GM12878 (cell line): ENCODE measurements around the gene TRPC4. TPM values are rescaled to one million over a fixed set of nuclear protein-coding genes. Genes with fewer than 3 reads are reported as not detected.

Experiments used
- ATAC-seq: fragments of 200-7000 bp; cut with Tn5 transposase; 3 replicates; pipeline ENCODE4 v1.9.1; 2020; ENCODE audit warnings: mild to moderate bottlenecking, moderate library complexity
- BruUV-seq: library from RNA; stranded (reverse); fragments of 400-500 nt; replicated peaks from 2 replicates; lab custom pipeline; 2021; lab: Mats Ljungman, UMichigan
- CTCF ChIA-PET: fragments of 300-600 bp; sonication (Branson Sonifier 250); formaldehyde crosslinking; extraction: SDS; loops from one replicate; lab custom pipeline; 2021; ENCODE audit warnings: inconsistent platforms; lab: Yijun Ruan, JAX
- POLR2A ChIA-PET: fragments of 350-600 bp; formaldehyde crosslinking; extraction: SDS; loops from one replicate; lab custom pipeline; 2021; ENCODE audit warnings: inconsistent platforms; lab: Charles Lee
- RAD21 ChIA-PET: fragments of 300-600 bp; sonication (Branson Sonifier 250); formaldehyde crosslinking; loops from one replicate; lab custom pipeline; 2023; ENCODE audit warnings: antibody characterized with exemption; ENCODE audit not compliant: unreplicated experiment; lab: Charles Lee
- SMC1A ChIA-PET: fragments of 300-600 bp; sonication (Branson Sonifier 250); formaldehyde crosslinking; loops from one replicate; lab custom pipeline; 2023; ENCODE audit not compliant: unreplicated experiment, uncharacterized antibody; lab: Charles Lee
- DNase-seq: peaks from one replicate; pipeline ENCODE4 v3.0.0-alpha.2; 2011; ENCODE audit warnings: low read depth, low spot score
- FAIRE-seq: peaks from 3 replicates; lab custom pipeline; 2011; peaks lifted over from hg19 to GRCh38; lab: Jason Lieb, UNC
- H2AFZ ChIP-seq: 2 replicates; pipeline ENCODE4 v1.6.0; 2011; ENCODE audit warnings: low read depth, low read length, control low read depth; ENCODE audit not compliant: control insufficient read depth
- H3K27ac ChIP-seq: 2 replicates; pipeline ENCODE4 v1.5.1; 2011; ENCODE audit warnings: control low read depth; ENCODE audit not compliant: control insufficient read depth, insufficient read depth
- H3K27me3 ChIP-seq, 2 experiments: replicated peaks in 1 of 2; 2 replicates each; pipeline versions ENCODE4 v1.6.0 to v1.6.1; 2011; ENCODE audit warnings: low read length in 1 of 2; ENCODE audit not compliant: control insufficient read depth in 2 of 2, insufficient read depth in 2 of 2
- H3K36me3 ChIP-seq, 2 experiments: 2 replicates each; pipeline ENCODE4 v1.5.1; 2011; ENCODE audit warnings: low read length in 1 of 2; ENCODE audit not compliant: control insufficient read depth in 2 of 2, insufficient read depth in 2 of 2
- H3K4me1 ChIP-seq: 2 replicates; pipeline ENCODE4 v1.6.1; 2011; ENCODE audit warnings: mild to moderate bottlenecking, low read length, moderate library complexity, mixed read lengths; ENCODE audit not compliant: control insufficient read depth, insufficient read depth
- H3K4me2 ChIP-seq: 2 replicates; pipeline ENCODE4 v1.6.0; 2011; ENCODE audit warnings: control low read depth; ENCODE audit not compliant: control insufficient read depth, insufficient read depth
- H3K4me3 ChIP-seq: fragments of 200-600 bp; sonication (generic); 2 replicates; pipeline ENCODE4 v1.5.1; 2016
- H3K79me2 ChIP-seq: 2 replicates; pipeline ENCODE4 v1.6.0; 2011; ENCODE audit warnings: low read length; ENCODE audit not compliant: control insufficient read depth, insufficient read depth
- H3K9ac ChIP-seq: 2 replicates; pipeline ENCODE4 v1.8.0; 2011; ENCODE audit warnings: low read length, control low read depth, mixed read lengths; ENCODE audit not compliant: control insufficient read depth, insufficient read depth
- H3K9me3 ChIP-seq: replicated peaks from 3 replicates; pipeline ENCODE4 v1.5.1; 2011; ENCODE audit warnings: mild to moderate bottlenecking, low read length; ENCODE audit not compliant: control insufficient read depth, insufficient read depth
- H4K20me1 ChIP-seq: 2 replicates; pipeline ENCODE4 v1.6.0; 2011; ENCODE audit not compliant: control insufficient read depth, insufficient read depth
- BACH1 ChIP-seq: fragments of 450-650 bp; IDR thresholded peaks from 2 replicates; pipeline ENCODE4 v1.6.1; 2017; ENCODE audit warnings: mild to moderate bottlenecking, borderline replicate concordance
- CBX3 ChIP-seq: fragments of 200-600 bp; sonication (generic); IDR thresholded peaks from 2 replicates; pipeline ENCODE4 v1.6.1; 2016; ENCODE audit warnings: low read depth, borderline replicate concordance
- CREM ChIP-seq: IDR thresholded peaks from 2 replicates; pipeline ENCODE4 v1.6.1; 2014; ENCODE audit warnings: antibody characterized with exemption, low read depth
- EED ChIP-seq: sonication (generic); IDR thresholded peaks from 2 replicates; pipeline ENCODE4 v1.6.1; 2016; ENCODE audit warnings: antibody characterized with exemption, low read depth
- HDAC6 ChIP-seq: fragments of 200-600 bp; sonication (generic); IDR thresholded peaks from one replicate; pipeline ENCODE4 v1.8.0; 2017; ENCODE audit warnings: antibody characterized with exemption; ENCODE audit not compliant: unreplicated experiment
- KAT2A ChIP-seq: conservative IDR thresholded peaks from 2 replicates; pipeline ENCODE4 v1.6.1; 2011; ENCODE audit warnings: low read depth, low read length; ENCODE audit not compliant: control insufficient read depth
- MYC ChIP-seq: IDR thresholded peaks from 2 replicates; pipeline ENCODE4 v1.6.1; 2011; ENCODE audit warnings: mild to moderate bottlenecking, low read length, moderate library complexity, inconsistent platforms; ENCODE audit not compliant: insufficient read depth, insufficient replicate concordance, insufficient read length, severe bottlenecking
- NR2C2 ChIP-seq: IDR thresholded peaks from 2 replicates; pipeline ENCODE4 v1.6.1; 2011; ENCODE audit warnings: borderline replicate concordance, low read depth; ENCODE audit not compliant: control insufficient read depth, insufficient read length
- PAX5 ChIP-seq: IDR thresholded peaks from 2 replicates; pipeline ENCODE4 v1.6.1; 2011; ENCODE audit warnings: low read depth, low read length, borderline replicate concordance
- PRDM15 ChIP-seq: fragments of 450-650 bp; formaldehyde crosslinking; IDR thresholded peaks from 2 replicates; pipeline ENCODE4 v1.4.0; 2020; ENCODE audit warnings: mild to moderate bottlenecking, moderate library complexity
- SPI1 ChIP-seq: IDR thresholded peaks from 2 replicates; pipeline ENCODE4 v1.6.1; 2011; ENCODE audit warnings: low read depth, mild to moderate bottlenecking, low read length, moderate library complexity, borderline replicate concordance; ENCODE audit not compliant: insufficient read depth
- USF2 ChIP-seq: IDR thresholded peaks from 2 replicates; pipeline ENCODE4 v1.6.1; 2011; ENCODE audit warnings: low read depth, low read length, improper control_type of control experiment, borderline replicate concordance
- ZNF24 ChIP-seq: fragments of 450-650 bp; IDR thresholded peaks from 2 replicates; pipeline ENCODE4 v1.6.1; 2017; ENCODE audit warnings: antibody characterized with exemption, mild to moderate bottlenecking
- in situ Hi-C: fragments of 300-500 bp; cut with MboI; formaldehyde crosslinking; loops from 9 replicates; pipeline ENCODE4 v1.14.3; 2018; ENCODE audit warnings: mixed read lengths
- intact Hi-C: fragments of 100-400 bp; cut with micrococcal nuclease; formaldehyde crosslinking; loops from one replicate; pipeline ENCODE4 v1.14.2; 2022; ENCODE audit not compliant: unreplicated experiment
- polyA plus RNA-seq, 11 experiments: library from polyadenylated mRNA; depleted of rRNA in 4 of 11; unstranded in 6 of 11; stranded (reverse) in 5 of 11; fragments of >200 nt; fragmentation: Nextera tagmentation in 4 of 11; fragmentation: Illumina TruSeq in 1 of 11; extraction: Ambion mirVana in 4 of 11; extraction: Trizol in 1 of 11; gene quantifications; 1 replicate in 1 of 11; 2 replicates in 10 of 11; pipeline versions ENCODE4 v1.2.1 to v1.2.3, GENCODE V29; 2011 to 2016; ENCODE audit warnings: inconsistent platforms in 2 of 11, missing spikeins in 2 of 11, low read depth in 1 of 11
- total RNA-seq, 4 experiments: library from RNA; depleted of rRNA in 3 of 4; stranded (reverse); fragments of >200 nt in 3 of 4; fragmentation: Illumina TruSeq in 1 of 4; extraction: Trizol in 1 of 4; gene quantifications; 2 replicates each; pipeline versions ENCODE4 v1.2.1 to v1.2.3, GENCODE V29; 2013 to 2021

Gene TRPC4
- total and polyA plus RNA-seq, 10 of the 15 experiments (the other 5 are each of a cell fraction or from before 2014, with no cell fraction given): not detected

GRCh38 chr13:37595162-37595561, 274.4 kb downstream of the TRPC4 start:
- TF ChIP-seq SPI1 (no peak), CBX3 (no peak), NR2C2 (no peak), EED (no peak), HDAC6 (no peak), PRDM15 (CRISPR knock-in tag) (no peak), KAT2A (no peak), CREM (no peak), ZNF24 (no peak), MYC (no peak), PAX5 (no peak), BACH1 (no peak), USF2 (no peak)
- TF ChIP-seq, all 136 proteins: peak for 0
- Histone ChIP-seq H3K36me3 (no peaks in the 10 kb centered on the region), H3K79me2 (no peaks in the 10 kb centered on the region), H3K4me2 (no peak overlapping the region), H3K9ac (no peak overlapping the region), H2AFZ (no peak overlapping the region), H3K27ac (no peak overlapping the region), H3K4me1 (no peaks in the 10 kb centered on the region), H3K27me3 (no peaks in the 10 kb centered on the region), H3K4me3 (no peak overlapping the region), H3K9me3 (no peaks in the 10 kb centered on the region), H4K20me1 (no peaks in the 10 kb centered on the region)
- FAIRE-seq (no peak), DNase-seq (no peak), ATAC-seq (no peak)
- no TSS peak for BruUV-seq
- POLR2A ChIA-PET: no interaction called here
- in situ Hi-C loops (no loop called here), intact Hi-C loops (no loop called here)
- SMC1A ChIA-PET: no interaction called here
- CTCF ChIA-PET: no interaction called here
- RAD21 ChIA-PET: no interaction called here
